Stromal cell of bone marrow (primary cell): ENCODE results near the gene ALOX5.
"Not testable (repeated sequence)": the region's sequence is repeated elsewhere in the genome, so short reads cannot be mapped to it uniquely, and the experiment has no call there.

Source experiments
- DNase-seq: peaks from one replicate; pipeline ENCODE4 v3.0.0-alpha.2; 2012; ENCODE audit warnings: low read depth

Gene ALOX5

DNA sequence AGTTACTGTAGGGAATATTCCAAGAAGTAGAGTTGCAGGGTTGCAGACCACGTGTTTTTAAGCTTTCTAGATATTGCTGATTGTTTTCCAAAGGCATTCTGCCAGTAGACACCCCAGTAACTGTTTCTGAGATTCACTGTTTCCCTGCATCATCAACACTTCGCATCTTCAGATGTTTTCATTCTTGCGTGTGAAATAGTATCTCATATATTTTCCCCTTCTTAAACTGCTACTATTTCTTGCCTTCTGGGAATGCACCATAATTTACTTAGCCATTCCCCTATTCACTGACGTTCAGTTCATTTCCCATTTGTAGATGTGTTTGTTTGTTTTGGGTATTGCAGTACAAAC is 30.7 kb downstream of the ALOX5 start:
- DNase-seq, result no peak

DNA sequence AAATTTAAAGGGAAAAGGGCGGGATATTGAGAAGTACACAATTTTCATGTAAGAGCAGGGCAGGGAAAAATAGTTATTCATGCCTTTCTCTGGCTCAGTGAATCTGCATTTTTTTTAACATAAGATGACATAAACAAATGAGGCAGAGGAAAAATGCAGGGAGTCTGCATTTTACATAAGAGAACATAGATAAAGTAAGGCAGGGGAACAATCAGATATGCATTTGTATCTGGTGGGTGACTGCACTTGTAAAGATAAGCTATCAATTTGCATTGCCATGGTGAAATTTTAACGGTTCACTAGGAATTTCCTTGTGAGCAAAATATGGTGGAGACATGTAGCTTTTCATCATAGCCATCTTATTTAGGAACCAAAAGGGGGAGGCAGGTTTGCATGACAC is 33.5 kb downstream of the ALOX5 start:
- DNase-seq, result no peak

DNA sequence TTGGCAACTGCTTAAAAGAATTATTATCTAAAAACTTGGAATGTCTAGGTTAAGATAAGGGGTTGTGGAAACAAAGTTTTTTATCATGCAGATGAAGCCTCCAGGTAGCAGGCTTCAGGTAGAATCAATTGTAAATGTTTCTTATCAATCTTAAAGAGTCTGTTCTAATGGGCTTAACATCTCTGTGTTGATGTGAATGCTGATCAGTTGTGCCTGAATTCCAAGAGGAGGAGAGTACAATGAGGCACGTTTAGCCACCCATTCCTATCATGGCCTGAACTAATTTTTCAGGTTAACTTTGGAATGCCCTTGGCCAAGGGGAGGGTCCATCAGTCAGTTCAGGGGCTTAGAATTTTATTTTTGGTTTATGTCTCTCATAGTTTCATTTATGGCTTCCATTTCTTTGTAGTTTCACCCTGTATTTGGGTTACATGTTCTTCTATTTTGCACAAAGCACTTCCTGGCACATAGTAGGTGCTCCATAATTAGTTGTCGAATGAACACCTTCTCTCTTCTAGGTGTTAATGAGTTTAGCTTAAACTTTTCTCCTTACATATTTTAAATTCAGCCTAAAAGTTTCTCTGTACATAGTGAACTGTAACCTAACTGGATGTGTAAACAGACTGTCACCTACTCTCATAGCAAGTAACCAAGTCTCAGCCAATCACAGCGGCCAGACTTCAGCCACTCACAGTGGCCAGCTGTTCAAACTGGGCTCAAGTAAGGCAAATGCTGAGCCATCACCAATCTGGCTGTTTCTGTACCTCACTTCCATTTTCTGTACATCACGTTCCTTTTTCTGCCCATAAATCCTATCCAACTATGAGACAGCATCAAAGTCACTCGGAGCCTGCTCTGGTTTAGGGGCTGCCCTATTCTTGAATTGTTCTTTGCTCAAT is 34.7 kb downstream of the ALOX5 start:
- DNase-seq, result no peak

DNA sequence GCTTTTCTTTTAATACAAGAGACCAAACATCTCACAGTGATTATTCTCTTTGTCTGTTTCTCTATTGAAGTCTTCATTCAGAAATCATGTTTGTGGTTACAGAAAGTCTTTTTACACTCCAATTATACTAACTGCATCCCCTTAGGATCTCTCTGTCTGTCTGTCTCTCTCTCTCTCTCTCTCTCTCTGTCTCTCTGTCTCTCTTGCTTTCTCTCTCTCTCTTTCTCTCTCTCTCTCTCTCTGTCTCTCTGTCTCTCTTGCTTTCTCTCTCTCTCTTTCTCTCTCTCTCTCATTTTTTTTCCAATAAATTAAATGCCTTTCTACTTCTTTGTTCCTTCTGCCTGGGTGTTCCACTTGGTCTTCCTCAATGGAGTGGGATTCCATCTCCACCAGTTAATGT is 35.3 kb downstream of the ALOX5 start:
- DNase-seq, result not testable (repeated sequence)

DNA sequence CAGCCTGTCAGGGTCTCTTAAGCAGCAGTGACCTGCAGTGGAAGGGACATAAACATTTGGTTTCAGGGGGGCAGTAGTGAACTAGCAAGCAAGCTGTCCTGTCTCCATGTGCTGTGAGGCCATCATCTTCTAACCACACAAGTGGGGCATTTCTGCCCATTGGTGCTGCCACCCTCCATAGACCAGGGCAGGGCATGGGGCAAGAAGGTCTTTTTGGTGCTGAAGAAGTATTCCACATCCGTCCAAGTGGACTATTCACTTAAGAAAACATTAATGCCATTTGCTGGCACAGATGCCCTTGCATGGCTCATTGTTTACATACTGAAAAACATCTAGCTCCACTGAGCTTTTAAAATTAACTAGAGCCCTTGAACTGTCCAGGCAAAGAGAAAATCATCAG is 35.8 kb downstream of the ALOX5 start:
- DNase-seq, result no peak

DNA sequence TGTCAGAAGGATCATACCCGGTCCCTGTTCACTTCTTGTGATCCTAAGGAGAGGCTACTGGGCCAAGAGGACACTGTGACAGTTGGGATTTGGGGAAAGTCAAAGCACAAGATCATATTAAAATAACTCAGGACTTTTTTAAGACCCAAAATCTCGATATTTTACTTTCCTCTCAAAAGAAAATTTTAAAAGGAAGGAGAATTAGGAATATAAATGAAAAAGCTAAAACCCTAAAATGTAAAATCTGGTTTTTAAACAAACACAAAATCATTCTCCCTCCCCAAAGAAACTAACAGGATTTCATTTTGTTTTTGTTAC is 36.4 kb downstream of the ALOX5 start:
- no peak for DNase-seq

DNA sequence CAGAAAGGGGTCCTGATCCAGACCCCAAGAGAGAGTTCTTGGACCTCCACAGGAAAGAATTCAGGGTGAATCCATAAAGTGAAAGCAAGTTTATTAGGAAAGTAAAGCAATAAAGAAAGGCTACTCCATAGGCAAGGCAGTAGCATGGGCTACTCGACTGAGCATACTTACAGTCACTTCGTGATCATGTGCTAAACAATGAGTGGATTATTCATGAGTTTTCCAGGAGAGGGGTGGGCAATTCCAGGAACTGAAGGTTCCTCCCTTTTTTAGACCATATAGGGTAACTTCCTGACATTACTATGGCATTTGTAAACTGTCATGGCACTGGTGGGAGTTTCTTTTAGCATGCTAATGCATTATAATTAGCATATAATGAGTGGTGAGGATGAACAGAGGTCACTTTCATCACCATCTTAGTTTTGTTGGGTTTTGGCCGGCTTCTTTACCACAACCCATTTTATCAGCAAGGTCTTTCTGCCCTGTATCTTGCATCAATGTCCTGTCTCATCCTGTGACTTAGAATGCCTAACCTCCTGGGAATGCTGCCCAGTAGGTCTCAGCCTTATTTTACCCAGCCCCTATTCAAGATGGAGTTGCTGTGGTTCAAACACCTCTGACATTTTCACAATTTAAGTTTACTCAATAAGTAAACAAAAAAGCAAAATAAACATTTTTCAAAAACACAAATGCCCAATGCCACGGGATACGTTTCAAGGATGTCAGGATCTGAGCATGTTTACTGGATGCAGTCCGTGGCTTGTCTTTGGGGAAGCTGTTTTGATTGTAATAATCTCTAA is 37.0 kb downstream of the ALOX5 start:
- DNase-seq, result no peak

DNA sequence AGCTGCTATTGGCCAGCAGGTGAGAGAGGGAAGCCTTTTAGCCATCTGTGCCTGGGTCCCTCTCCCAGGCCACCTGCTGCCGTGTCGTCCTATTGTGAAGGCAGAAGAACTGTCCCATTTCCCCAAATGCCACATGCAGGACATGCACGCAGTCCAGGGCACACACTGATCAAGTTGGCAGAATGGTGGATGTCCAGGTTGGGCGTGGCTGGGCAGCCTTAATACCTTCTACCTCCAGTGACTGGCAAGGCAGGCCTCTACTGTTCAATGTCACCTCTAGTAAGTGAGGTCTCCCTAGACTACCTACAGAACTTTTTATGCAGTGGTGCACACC is 37.6 kb downstream of the ALOX5 start:
- DNase-seq, result no peak

DNA sequence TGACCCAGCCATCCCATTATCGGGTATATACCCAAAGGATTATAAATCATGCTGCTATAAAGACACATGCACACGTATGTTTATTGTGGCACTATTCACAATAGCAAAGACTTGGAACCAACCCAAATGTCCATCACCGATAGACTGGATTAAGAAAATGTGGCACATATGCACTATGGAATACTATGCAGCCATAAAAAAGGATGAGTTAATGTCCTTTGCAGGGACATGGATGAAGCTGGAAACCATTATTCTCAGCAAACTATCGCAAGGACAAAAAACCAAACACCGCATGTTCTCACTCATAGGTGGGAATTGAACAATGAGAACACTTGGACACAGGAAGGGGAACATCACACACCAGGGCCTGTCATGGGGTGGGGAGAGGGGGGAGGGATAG is 41.0 kb downstream of the ALOX5 start:
- DNase-seq, result not testable (repeated sequence)

DNA sequence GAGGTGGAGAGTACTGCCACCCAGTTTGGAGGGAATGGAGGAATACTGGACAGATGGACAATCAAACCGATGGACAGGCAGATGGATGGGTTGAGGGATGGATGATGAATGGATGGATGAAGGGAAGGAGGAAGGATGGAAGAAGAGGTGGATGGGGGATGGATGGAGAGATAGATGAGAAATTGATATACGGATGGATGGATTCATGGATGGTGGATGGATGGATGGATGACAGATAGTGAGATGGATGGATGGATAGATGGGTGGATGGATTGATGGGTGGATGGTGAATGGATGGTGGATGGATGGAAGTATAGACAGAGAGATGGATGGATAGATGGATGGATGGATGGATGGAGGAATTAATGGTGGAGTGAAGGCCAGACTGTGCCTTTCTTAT is 42.6 kb downstream of the ALOX5 start:
- no peak for DNase-seq

DNA sequence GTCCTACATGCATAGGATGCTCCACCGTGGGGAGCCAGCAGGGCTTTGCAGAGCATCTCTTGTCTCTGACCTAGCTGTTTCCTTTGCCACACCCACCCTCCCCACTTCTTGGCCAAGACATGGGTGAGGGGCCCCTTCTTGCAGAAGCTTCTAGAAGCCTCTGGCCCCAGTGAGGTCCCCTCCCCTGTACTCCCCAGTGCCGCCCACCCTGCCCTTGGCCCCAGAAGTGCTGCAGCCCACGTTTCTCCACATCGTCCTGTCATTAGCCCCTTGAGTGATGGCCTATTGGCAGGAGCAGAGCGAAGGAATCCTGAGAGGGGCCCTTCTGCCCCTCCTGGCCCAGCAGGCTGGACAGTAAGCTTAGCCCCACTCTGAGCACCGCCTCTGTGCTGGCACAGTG is 43.7 kb downstream of the ALOX5 start:
- DNase-seq, result no peak

DNA sequence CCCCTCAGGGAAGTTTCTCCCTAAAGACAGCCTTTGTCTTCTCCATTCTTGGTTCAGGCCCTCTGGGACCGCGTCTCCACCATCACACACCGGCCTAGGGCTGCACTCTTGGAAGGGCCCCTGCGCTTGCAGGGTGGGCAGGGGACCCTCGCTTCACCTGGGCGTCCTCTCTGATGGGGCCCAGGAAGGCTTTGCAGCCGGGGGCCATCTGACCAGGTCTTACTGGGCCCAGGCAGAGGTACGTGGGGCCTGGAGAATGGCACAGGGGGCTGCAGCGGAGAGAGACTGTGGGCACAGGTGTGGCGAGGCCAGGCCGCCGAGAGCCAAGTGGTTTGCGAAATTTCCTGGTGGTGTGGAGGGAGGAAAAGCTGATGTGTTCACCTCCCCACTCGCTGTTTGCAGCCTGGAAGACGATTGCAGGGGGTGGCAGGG is 44.4 kb downstream of the ALOX5 start:
- no peak for DNase-seq

DNA sequence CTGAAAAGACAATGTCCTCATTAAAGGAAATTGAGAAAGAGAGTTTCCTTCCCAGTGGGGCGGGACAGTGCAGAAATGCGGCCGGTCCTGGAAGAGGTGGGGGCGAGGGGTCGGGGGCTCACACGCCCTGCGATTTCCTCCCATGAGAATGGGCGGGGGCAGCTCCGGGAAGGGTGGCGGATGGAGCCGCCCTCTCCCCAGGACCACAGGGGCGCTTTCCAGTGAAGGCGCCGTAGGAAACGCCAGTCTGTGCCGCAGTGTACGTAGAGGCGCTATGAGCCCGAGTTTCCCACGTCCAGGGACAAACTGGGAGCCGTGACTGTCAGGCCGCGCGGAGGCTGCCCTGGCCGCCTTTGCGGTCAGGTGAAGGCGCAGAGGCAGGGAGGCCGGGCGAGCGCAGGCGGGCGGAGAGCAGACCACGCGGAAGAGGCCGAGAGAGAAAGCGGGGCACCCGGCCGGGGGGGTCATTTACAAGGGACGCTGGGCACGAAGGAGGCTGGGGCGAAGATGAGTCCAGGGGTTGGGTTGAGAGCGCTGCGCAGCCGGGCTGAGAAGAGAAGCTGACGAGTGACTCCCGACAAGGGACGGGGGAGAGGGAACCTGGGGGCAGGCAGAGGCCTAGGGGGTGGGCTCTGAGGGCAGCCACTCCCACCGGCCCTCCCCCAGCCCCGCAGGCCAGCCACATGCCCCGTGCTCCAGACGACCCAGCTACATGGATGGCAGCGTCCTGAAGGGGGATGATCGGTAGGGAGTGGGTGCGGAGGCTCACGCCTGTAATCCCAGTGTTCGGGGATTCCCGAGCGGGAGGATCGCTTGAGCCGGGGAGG is 45.0 kb downstream of the ALOX5 start:
- DNase-seq, result no peak

DNA sequence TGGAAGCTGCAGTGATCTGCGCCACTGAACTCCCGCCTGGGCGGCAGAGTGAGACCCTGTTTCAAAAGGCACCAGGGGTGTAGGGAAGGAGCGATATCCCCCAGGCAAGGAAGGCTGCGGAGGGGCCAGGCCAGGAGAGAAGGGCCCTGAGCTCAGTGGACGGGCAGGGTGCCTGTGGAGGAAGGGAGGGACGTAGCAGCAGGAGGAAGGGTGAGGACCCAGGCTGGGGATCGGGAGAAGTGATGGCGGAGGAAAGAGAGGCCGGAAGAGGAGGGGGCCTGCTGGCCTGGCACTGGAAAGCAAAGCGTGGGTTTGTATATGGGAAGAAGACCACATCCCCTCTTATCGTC is 45.6 kb downstream of the ALOX5 start:
- DNase-seq, result no peak

DNA sequence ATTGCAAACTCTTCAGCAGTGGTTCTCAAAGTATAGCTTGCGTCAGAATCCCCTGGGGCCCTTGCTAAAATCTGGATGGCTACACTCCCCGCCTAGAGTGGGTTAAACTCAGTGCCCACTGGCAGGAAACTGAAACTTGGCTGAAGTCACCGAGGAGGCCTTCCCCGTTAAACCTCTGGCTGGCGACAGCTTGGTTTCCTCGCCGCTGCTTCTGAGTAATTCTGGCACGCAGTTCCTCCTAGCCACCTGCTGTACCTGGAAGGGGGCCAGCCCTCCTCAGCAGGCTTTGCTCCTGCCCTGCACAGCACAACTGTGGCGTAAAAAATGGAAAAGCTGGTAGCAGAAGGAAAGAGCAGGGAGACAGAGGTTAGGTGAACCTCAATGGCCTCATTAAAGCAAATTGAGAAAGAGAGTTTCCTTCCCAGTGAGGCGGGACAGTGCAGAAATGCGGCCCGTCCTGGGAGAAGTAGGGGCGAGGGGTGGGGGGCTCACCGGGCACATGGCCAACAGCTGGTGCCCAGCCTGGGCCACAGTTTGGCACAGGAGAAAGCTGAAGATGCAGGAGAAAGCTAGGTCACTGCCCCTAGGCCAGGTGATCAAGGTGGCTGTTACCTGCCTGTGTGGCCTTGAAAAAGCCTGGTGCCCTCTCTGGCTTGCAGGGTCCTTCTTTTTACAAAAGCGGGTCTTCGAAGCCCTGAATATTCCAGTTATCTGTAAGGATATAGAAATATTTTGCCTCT is 46.6 kb downstream of the ALOX5 start:
- DNase-seq, result no peak

DNA sequence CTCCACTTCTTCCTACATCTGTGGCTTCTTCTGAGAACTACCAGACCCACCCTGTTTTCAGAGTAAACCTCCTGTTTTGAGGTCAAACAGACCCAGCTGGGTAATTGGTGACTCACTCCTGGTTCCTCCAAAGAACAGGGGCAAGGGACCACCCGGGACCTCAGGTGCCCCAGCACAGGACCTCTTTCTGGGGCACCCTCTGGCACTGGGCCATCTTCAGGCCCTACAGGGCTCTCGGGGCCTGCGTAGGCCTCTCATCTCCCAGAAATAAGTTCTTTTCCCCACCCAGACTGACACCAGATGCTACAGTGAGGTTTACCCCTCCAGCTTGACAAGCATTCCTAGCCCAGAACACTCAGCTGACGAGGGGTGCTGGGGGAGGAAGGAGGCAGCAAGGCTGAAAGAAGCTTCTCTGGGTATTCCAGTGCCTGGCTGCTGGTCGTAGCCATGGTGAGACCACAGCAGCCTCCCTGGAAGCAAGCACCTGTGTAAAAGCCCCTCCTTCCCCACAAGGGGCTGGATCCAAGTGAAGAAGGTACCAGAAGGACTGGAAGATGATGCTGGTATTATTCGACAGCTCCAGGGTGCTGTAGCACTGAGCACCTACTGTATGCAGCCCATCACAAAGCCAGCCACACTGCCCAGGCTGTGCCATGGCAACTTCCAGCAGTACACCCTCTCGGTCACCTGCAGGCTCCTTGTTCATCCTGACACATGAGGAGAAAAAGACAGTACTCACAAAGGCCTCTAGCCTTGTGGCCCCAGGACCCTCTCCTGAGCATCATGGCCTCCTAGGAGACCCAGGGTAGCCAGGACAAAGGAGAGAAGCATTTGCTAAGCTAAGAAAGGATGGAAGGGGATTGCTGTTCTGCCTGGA is 47.4 kb downstream of the ALOX5 start:
- no peak for DNase-seq

DNA sequence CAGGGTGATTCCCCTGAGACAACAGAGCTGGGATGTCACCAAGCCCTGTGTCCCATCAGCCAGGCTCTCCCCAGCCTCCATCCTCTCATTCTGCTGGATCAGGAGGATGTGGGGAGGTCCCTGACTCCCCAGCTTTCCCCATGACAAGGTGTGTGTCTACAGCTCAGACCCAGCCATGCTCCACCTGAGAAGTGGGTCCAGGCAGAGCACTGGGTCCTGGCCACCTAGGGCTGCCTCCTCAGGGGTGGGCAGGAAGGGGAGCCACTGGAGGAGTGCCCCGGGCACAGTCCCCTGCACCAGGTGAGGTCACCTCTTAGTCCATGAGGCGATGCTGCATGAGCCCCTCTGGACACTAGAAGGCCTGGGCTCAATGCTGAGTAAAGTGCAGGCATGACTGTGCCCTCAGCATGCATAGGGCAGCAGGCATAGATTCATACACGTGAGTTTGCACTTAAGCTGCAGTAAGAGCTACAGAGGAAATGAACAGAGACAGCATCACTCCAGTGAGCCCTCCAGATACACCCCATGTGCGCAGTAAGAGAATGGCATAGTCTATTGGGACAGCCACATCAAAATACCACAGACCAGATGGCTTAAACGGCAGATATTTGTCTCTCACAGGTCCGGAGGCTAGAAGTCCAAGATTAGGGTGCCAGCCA is 48.3 kb downstream of the ALOX5 start:
- DNase-seq, result no peak

DNA sequence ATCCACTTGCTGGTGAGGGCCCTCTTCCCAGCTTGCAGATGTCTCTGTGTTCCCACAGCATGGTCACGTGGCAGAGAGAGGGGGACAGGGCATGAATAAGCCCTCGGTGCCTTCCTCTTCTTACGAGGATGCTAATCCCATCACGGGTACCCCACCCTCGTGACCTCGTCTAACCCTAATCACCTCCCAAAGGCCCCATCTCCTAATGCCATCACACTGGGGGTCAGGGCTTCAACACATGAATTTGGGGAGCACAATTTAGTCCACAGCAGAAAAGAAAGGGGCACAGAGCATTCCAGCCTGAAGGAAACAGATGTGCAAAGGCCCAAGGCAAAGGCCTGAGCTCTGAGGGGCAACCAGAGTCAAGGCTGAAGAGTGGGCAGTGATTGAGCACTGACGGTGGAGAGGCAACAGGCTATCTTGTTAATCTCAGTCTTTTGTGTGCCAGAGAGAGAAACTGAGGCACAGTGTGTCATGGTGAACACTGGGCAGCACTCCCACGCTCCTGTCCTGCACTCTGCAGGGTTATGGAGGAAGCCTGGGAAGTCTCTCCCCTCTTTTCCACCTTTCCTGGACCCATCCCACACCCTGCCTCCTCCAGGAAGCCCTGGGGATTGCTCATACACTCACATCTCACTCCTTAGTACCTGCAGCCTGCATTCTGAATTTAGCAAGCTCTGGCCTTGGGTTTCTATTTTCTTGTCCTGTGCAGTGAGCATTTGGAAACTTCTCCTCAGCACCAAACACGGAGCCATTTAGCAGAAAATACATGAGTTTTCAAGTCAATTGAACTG is 49.0 kb downstream of the ALOX5 start:
- no peak for DNase-seq

DNA sequence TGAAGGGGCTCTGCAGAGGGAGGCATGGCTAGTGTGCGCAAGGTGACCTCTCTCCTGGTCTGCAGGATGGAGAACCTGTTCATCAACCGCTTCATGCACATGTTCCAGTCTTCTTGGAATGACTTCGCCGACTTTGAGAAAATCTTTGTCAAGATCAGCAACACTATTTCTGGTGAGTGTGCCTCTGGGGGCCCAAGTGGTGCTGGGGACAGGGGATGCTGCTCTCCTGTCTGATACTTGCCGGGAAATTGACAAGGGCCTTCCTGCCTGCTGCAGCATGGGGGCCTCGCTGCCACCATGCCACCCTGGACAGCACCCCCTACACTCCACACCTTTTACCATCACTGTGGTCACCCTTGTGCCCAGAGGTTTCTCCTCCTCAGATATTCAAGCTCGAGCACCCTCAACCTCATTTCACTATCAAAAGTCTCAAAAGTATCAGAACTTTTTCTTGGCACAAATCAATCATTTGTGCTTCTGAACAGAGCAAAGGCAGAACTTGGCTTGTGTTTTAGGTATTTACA is 50.0 kb downstream of the ALOX5 start:
- no peak for DNase-seq
